Breast epithelium (tissue), 3 donors: ENCODE data around the gene CRYBA1.
"Not testable (repeated sequence)": the region's sequence is repeated elsewhere in the genome, so short reads cannot be mapped to it uniquely, and the experiment has no call there.

ENCODE experiments used
- CTCF ChIP-seq, 3 donors: fragments of 450-650 bp; IDR thresholded peaks; one replicate each; pipeline ENCODE4 v1.5.1; 2016 to 2017; ENCODE audit warnings: antibody characterized with exemption in 3 of 3, mild to moderate bottlenecking in 3 of 3, moderate library complexity in 3 of 3
- POLR2A ChIP-seq: fragments of 450-650 bp; IDR thresholded peaks from one replicate; pipeline ENCODE4 v1.6.1; 2016; ENCODE audit warnings: antibody characterized with exemption, mild to moderate bottlenecking, moderate library complexity
- POLR2AphosphoS5 ChIP-seq, 3 donors: sonication (generic); formaldehyde crosslinking; IDR thresholded peaks; one replicate each; pipeline ENCODE4 v1.6.1; 2017; ENCODE audit warnings: antibody characterized with exemption in 3 of 3

- TF ChIP-seq POLR2AphosphoS5 (IDR thresholded peaks at IDR 0.05); POLR2A; CTCF (IDR thresholded peaks at IDR 0.05): not testable (repeated sequence)
These were observed 11.7 kb upstream of the CRYBA1 start for GRCh38 chr17:29234972-29235371.
